Mesendoderm (in vitro differentiated cells): ENCODE data around the gene NEUROG1.

Experiments
- DNase-seq: peaks from one replicate; pipeline ENCODE4 v3.0.0; 2013
- H2AK5ac ChIP-seq: 2 replicates; pipeline ENCODE4 v1.6.1; 2013; ENCODE audit warnings: low read length, inconsistent platforms
- H2BK120ac ChIP-seq: 2 replicates; pipeline ENCODE4 v1.6.1; 2013; ENCODE audit warnings: low read depth, mild to moderate bottlenecking, low read length, moderate library complexity, mixed read lengths
- H2BK15ac ChIP-seq: replicated peaks from 2 replicates; pipeline ENCODE4 v1.6.1; 2013; ENCODE audit warnings: low read depth, mild to moderate bottlenecking, moderate library complexity
- H2BK5ac ChIP-seq: 2 replicates; pipeline ENCODE4 v1.6.1; 2013; ENCODE audit warnings: low read length, inconsistent platforms
- H3K18ac ChIP-seq: 2 replicates; pipeline ENCODE4 v1.6.1; 2013; ENCODE audit warnings: mild to moderate bottlenecking, low read length, mixed read lengths
- H3K23ac ChIP-seq: one replicate; pipeline ENCODE4 v1.6.1; 2013; ENCODE audit warnings: low read length
- H3K27ac ChIP-seq: 2 replicates; pipeline ENCODE4 v1.5.1; 2013; ENCODE audit warnings: low read depth, mild to moderate bottlenecking, inconsistent platforms, low read length, moderate library complexity
- H3K27me3 ChIP-seq: 2 replicates; pipeline ENCODE4 v1.6.1; 2013; ENCODE audit warnings: low read length, control low read depth, mild to moderate bottlenecking, inconsistent platforms; ENCODE audit not compliant: insufficient read depth, poor library complexity
- H3K36me3 ChIP-seq: 2 replicates; pipeline ENCODE4 v1.6.1; 2013; ENCODE audit warnings: low read length, inconsistent platforms; ENCODE audit not compliant: control insufficient read depth, insufficient read depth
- H3K4ac ChIP-seq: one replicate; pipeline ENCODE4 v1.6.1; 2013; ENCODE audit warnings: low read depth, mild to moderate bottlenecking, low read length, moderate library complexity
- H3K4me1 ChIP-seq: 2 replicates; pipeline ENCODE4 v1.6.1; 2013; ENCODE audit warnings: low read depth, low read length, inconsistent platforms; ENCODE audit not compliant: control insufficient read depth
- H3K4me2 ChIP-seq: 2 replicates; pipeline ENCODE4 v1.6.1; 2013; ENCODE audit warnings: low read length
- H3K4me3 ChIP-seq: 2 replicates; pipeline ENCODE4 v1.5.1; 2013; ENCODE audit warnings: mild to moderate bottlenecking, low read length
- H3K56ac ChIP-seq: one replicate; pipeline ENCODE4 v1.6.1; 2013; ENCODE audit warnings: low read length
- H3K79me1 ChIP-seq: 2 replicates; pipeline ENCODE4 v1.6.1; 2013; ENCODE audit warnings: low read length, inconsistent platforms
- H3K79me2 ChIP-seq: 2 replicates; pipeline ENCODE4 v1.6.1; 2013; ENCODE audit warnings: mild to moderate bottlenecking, low read length; ENCODE audit not compliant: control insufficient read depth, insufficient read depth
- H3K9ac ChIP-seq: 2 replicates; pipeline ENCODE4 v1.6.1; 2013; ENCODE audit warnings: low read length, inconsistent platforms
- H4K5ac ChIP-seq: one replicate; pipeline ENCODE4 v1.6.1; 2013; ENCODE audit warnings: low read length
- H4K8ac ChIP-seq: one replicate; pipeline ENCODE4 v1.6.1; 2013; ENCODE audit warnings: low read depth, mild to moderate bottlenecking, control low read depth, low read length, moderate library complexity
- WGBS: extraction: QIAGEN DNeasy Blood & Tissue Kit; methylation state at CpG from one replicate; pipeline ENCODE4 v1.1.7; 2013; ENCODE audit warnings: low lambda C conversion rate, missing lambda C conversion rate; ENCODE audit not compliant: insufficient coverage; ENCODE audit errors: extremely low coverage; 5-methylcytosine and 5-hydroxymethylcytosine counted together

Gene NEUROG1

DNA sequence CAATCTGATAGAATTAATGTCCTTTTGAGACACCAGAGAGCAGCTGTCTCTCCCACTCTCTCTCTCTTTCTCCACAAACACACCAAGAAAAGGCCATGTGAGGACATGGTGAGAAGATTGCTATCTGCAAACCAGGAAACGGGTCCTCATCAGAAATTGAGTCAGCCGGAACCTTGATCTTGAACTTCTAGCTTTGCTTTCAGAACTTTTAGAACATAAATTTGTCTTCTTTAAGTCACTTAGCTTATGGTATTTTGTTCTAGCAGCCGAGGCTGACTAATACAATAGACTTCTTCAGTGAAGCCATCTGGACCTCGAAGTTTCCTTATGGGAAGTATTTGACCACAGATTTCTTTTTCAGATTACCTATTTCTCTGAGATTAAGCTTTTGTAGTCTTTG is 18.1 kb downstream of the NEUROG1 start:
- no peak overlapping the region for H3K27ac ChIP-seq
- H2BK5ac ChIP-seq, result no peak overlapping the region
- H3K36me3 ChIP-seq, result no peaks in the 10 kb centered on the region
- H3K79me2 ChIP-seq, result no peaks in the 10 kb centered on the region
- no peaks in the 10 kb centered on the region for H3K4me1 ChIP-seq
- H2AK5ac ChIP-seq, result no peak overlapping the region
- WGBS, result no CpG with 5 or more reads among the region's 4 CpGs
- no peak overlapping the region for H3K18ac ChIP-seq
- H3K23ac ChIP-seq, result no peak overlapping the region
- H2BK15ac ChIP-seq, result no peak overlapping the region
- no peak overlapping the region for H3K56ac ChIP-seq
- H3K4me2 ChIP-seq, result no peak overlapping the region
- no peak overlapping the region for H3K9ac ChIP-seq
- H3K79me1 ChIP-seq, result no peaks in the 10 kb centered on the region
- H4K5ac ChIP-seq, result no peak overlapping the region
- H3K4me3 ChIP-seq, result no peak overlapping the region
- H4K8ac ChIP-seq, result no peak overlapping the region
- no peak overlapping the region for H2BK120ac ChIP-seq
- no peak for DNase-seq
- no peak overlapping the region for H3K4ac ChIP-seq
- peaks cover 2% of the 10 kb centered on the region for H3K27me3 ChIP-seq

DNA sequence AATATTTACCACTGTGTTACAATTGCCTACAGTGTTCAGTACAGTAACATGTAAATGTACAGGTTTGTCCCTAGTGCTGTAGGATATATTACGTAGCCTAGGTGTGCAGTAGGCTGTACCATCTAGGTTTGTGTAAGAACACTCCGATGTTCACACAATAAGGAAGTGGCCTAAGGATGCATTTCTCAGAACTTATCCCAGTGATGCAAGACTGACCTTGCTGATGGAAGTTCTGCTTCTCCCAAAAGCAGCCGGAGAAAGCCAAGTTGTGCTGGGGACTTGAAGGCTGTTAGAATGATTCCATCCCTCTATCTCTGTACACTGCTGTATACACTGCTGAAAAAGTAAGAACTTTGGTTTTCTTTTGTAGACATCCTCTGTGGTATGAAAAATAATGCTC is 21.6 kb downstream of the NEUROG1 start:
- Histone ChIP-seq H4K5ac (no peak overlapping the region), H2BK120ac (no peak overlapping the region), H2AK5ac (no peak overlapping the region), H3K4me3 (no peak overlapping the region), H3K56ac (no peak overlapping the region), H4K8ac (no peak overlapping the region), H3K4me1 (no peaks in the 10 kb centered on the region), H3K18ac (no peak overlapping the region), H3K9ac (no peak overlapping the region), H3K79me2 (no peaks in the 10 kb centered on the region), H3K23ac (no peak overlapping the region), H2BK15ac (no peak overlapping the region), H3K27ac (no peak overlapping the region), H3K27me3 (peaks cover 11% of the 10 kb centered on the region), H3K4ac (no peak overlapping the region), H3K4me2 (no peak overlapping the region), H3K79me1 (no peaks in the 10 kb centered on the region), H3K36me3 (no peaks in the 10 kb centered on the region), H2BK5ac (no peak overlapping the region)
- WGBS, result no CpG with 5 or more reads among the region's 3 CpGs
- no peak for DNase-seq

DNA sequence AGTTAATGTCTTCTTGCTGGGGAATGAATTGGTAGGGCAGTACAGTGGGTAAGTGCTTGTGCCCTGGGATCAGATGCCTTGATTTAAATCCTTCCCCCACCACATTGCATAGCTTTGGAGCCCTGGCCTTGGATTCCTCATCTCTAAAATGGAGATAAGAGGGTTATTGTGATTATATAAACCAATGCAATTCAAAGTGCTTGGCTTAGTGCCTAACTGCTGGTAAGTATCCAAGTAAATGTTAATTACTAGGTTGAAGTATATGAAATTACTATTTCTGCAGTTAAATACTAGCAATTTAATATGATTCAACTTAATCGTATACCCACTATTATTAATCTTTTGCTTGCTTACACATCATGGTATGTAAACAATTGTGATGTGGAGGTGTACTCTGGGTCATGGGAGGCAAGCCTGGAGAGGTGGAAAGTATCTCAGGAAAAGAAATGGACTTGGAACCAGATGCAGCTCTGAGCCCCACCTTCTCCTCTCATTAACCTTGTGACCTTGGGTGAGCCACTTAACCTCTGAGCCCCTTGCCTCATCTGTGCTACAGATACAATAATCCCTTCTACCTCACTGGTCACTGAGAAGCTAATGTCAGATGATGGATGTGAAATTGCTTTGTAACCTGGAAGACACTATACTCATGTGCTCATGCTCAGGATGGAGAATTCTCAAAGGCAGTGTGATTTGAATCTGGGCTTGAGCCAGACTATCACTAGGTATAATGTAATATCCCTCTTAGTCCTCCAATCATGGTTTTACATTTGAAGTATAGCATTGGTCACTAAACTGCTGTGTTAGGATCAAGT is 23.8 kb downstream of the NEUROG1 start:
- Histone ChIP-seq H3K79me2 (no peaks in the 10 kb centered on the region), H4K5ac (no peak overlapping the region), H3K27me3 (peaks cover 23% of the 10 kb centered on the region), H3K4me2 (no peak overlapping the region), H3K36me3 (no peaks in the 10 kb centered on the region), H2BK15ac (no peak overlapping the region), H2BK120ac (no peak overlapping the region), H3K79me1 (no peaks in the 10 kb centered on the region), H3K4me3 (no peak overlapping the region), H3K56ac (no peak overlapping the region), H3K27ac (no peak overlapping the region), H3K18ac (no peak overlapping the region), H2AK5ac (no peak overlapping the region), H2BK5ac (no peak overlapping the region), H3K23ac (no peak overlapping the region), H4K8ac (no peak overlapping the region), H3K9ac (no peak overlapping the region), H3K4me1 (no peaks in the 10 kb centered on the region), H3K4ac (no peak overlapping the region)
- no peak for DNase-seq
- no CpG with 5 or more reads among the region's 1 CpG for WGBS

DNA sequence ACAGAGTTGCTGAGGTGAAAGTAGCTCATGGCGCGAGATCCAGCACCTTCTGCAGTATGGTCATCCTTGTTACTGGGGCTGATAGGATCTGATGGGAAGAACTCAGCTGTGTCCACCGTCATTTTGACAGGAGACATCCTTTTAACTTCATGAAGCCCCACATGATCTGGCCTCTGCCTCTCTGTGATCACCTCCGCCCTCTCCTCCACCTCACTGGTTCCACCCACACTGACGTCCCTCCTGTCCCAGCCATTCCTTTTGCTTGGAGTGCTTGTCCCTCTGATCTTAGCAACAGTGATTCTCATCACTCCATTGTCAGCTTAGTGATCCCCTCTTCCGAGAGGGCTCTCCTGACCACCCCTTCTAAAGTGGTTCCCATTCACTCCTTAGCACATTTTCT is 25.8 kb downstream of the NEUROG1 start:
- Histone ChIP-seq H3K4me1 (no peaks in the 10 kb centered on the region), H3K79me1 (no peaks in the 10 kb centered on the region), H2BK120ac (no peak overlapping the region), H3K36me3 (no peaks in the 10 kb centered on the region), H3K23ac (no peak overlapping the region), H3K18ac (no peak overlapping the region), H2AK5ac (no peak overlapping the region), H4K8ac (no peak overlapping the region), H3K79me2 (no peaks in the 10 kb centered on the region), H3K27me3 (peaks cover 24% of the 10 kb centered on the region), H3K56ac (no peak overlapping the region), H3K4me2 (no peak overlapping the region), H2BK15ac (no peak overlapping the region), H4K5ac (no peak overlapping the region), H3K4ac (no peak overlapping the region), H3K27ac (no peak overlapping the region), H3K9ac (no peak overlapping the region), H3K4me3 (no peak overlapping the region), H2BK5ac (no peak overlapping the region)
- no peak for DNase-seq
- no CpG with 5 or more reads among the region's 6 CpGs for WGBS

DNA sequence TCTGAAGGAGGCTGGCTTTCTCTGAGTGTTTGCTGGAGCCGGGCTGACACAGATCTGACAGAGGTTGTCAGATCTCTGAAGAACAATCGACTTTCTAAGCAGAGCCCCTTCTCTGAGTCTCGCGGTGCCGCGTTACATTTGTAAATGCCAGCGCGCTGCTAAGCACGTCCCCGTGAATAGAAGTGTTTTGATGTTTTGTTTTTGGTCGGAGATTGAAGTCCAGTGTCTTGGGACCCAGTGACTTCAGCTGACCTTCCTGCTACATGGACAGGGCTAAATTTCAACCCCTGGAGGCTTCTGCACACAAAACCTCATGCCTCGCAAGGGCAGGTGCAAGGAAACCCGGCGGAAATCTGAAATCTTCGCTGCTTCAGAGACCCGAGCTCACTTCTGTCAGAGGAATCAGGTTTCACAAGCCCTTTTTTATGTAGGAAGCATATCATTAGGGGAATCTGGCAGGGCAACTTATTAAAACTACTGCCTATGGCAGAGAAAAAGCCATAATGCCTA is 27.2 kb downstream of the NEUROG1 start:
- no peak overlapping the region for H3K4me3 ChIP-seq
- no peaks in the 10 kb centered on the region for H3K36me3 ChIP-seq
- no peaks in the 10 kb centered on the region for H3K79me2 ChIP-seq
- H2BK15ac ChIP-seq, result no peak overlapping the region
- H2BK5ac ChIP-seq, result no peak overlapping the region
- no peaks in the 10 kb centered on the region for H3K4me1 ChIP-seq
- no peak overlapping the region for H3K23ac ChIP-seq
- H3K4ac ChIP-seq, result no peak overlapping the region
- no peak overlapping the region for H4K5ac ChIP-seq
- no CpG with 5 or more reads among the region's 16 CpGs for WGBS
- H3K79me1 ChIP-seq, result no peaks in the 10 kb centered on the region
- no peak overlapping the region for H3K56ac ChIP-seq
- no peak overlapping the region for H2AK5ac ChIP-seq
- H2BK120ac ChIP-seq, result no peak overlapping the region
- no peak overlapping the region for H3K9ac ChIP-seq
- H3K18ac ChIP-seq, result no peak overlapping the region
- no peak for DNase-seq
- H3K27ac ChIP-seq, result no peak overlapping the region
- no peak overlapping the region for H4K8ac ChIP-seq
- peaks cover 30% of the 10 kb centered on the region for H3K27me3 ChIP-seq
- H3K4me2 ChIP-seq, result no peak overlapping the region

DNA sequence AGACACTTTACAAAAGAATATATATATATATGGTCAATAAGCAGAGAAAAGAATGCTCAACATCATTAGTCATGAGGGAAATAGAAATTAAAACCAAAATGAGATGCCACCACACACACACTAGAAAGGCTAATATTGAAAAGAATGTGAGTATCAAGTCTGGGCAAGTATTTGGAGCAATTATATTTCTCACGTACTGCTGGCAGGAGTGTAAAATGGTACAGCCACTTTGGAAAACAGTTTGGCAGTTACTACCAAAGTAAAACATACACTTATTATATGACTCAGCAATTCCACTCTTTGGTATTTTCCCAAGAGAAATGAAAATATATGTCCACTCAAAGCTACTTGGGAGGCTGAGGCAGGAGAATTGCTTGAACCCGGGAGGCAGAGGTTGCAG is 29.8 kb downstream of the NEUROG1 start:
- Histone ChIP-seq H4K8ac (no peak overlapping the region), H4K5ac (no peak overlapping the region), H2AK5ac (no peak overlapping the region), H3K9ac (no peak overlapping the region), H3K23ac (no peak overlapping the region), H3K27ac (no peak overlapping the region), H3K56ac (no peak overlapping the region), H3K4ac (no peak overlapping the region), H2BK15ac (no peak overlapping the region), H3K4me2 (no peak overlapping the region), H3K27me3 (peaks cover 32% of the 10 kb centered on the region), H2BK120ac (no peak overlapping the region), H3K79me2 (no peaks in the 10 kb centered on the region), H3K36me3 (no peaks in the 10 kb centered on the region), H3K4me1 (no peaks in the 10 kb centered on the region), H3K18ac (no peak overlapping the region), H3K4me3 (no peak overlapping the region), H3K79me1 (no peaks in the 10 kb centered on the region), H2BK5ac (no peak overlapping the region)
- WGBS, result no CpG with 5 or more reads among the region's 2 CpGs
- DNase-seq, result no peak
